ENCODE results near the gene GOLGA8Q.
"Not testable (repeated sequence)": the region's sequence is repeated elsewhere in the genome, so short reads cannot be mapped to it uniquely, and the experiment has no call there.

GOLGA8Q gene

GRCh38 chr15:30551750-30552149 is at the start of gene GOLGA8Q:
GOLGA8Q (plus strand) TSS chr15:30552050; CDS start chr15:30552078, 28 bp downstream.
- H3K4me1 Mint-ChIP-seq, H3K9me3 Mint-ChIP-seq, H3K27me3 Mint-ChIP-seq, ATAC-seq, DNase-seq, H3K4me3 Mint-ChIP-seq, H3K27ac Mint-ChIP-seq: not testable (repeated sequence)

GRCh38 chr15:30502904-30503781 is 48.7 kb upstream of the GOLGA8Q start:
- not testable (repeated sequence) for H3K27ac Mint-ChIP-seq, H3K27me3 Mint-ChIP-seq, H3K9me3 Mint-ChIP-seq, H3K4me3 Mint-ChIP-seq, ATAC-seq, H3K4me1 Mint-ChIP-seq, DNase-seq

- DNase-seq, H3K9me3 Mint-ChIP-seq, H3K4me3 Mint-ChIP-seq, ATAC-seq, H3K27me3 Mint-ChIP-seq, H3K27ac Mint-ChIP-seq, H3K4me1 Mint-ChIP-seq: not testable (repeated sequence)
Measured at GRCh38 chr15:30504162-30504843, 47.5 kb upstream of the GOLGA8Q start.

GRCh38 chr15:30514545-30514944 is 37.3 kb upstream of the GOLGA8Q start:
- H3K4me1 Mint-ChIP-seq, DNase-seq, H3K4me3 Mint-ChIP-seq, H3K27me3 Mint-ChIP-seq, H3K9me3 Mint-ChIP-seq, ATAC-seq, H3K27ac Mint-ChIP-seq: not testable (repeated sequence)

GRCh38 chr15:30523453-30524243 is 28.2 kb upstream of the GOLGA8Q start:
- not testable (repeated sequence) for ATAC-seq, H3K27ac Mint-ChIP-seq, H3K4me1 Mint-ChIP-seq, DNase-seq, H3K9me3 Mint-ChIP-seq, H3K27me3 Mint-ChIP-seq, H3K4me3 Mint-ChIP-seq

- not testable (repeated sequence) for H3K27me3 Mint-ChIP-seq, DNase-seq, H3K4me1 Mint-ChIP-seq, ATAC-seq, H3K4me3 Mint-ChIP-seq, H3K9me3 Mint-ChIP-seq, H3K27ac Mint-ChIP-seq
Measured at GRCh38 chr15:30525912-30526311, 25.9 kb upstream of the GOLGA8Q start.

- H3K27me3 Mint-ChIP-seq, ATAC-seq, H3K4me1 Mint-ChIP-seq, DNase-seq, H3K9me3 Mint-ChIP-seq, H3K4me3 Mint-ChIP-seq, H3K27ac Mint-ChIP-seq: not testable (repeated sequence)
Measured at GRCh38 chr15:30529049-30529448, 22.8 kb upstream of the GOLGA8Q start.

GRCh38 chr15:30566949-30567348 is 15.1 kb downstream of the GOLGA8Q start:
- H3K9me3 Mint-ChIP-seq, result not testable (repeated sequence)

GRCh38 chr15:30573012-30573491 is 21.2 kb downstream of the GOLGA8Q start:
- peak; percentile 70 for ATAC-seq
- not testable (repeated sequence) for H3K4me1 Mint-ChIP-seq, H3K4me3 Mint-ChIP-seq, DNase-seq, H3K27ac Mint-ChIP-seq, H3K27me3 Mint-ChIP-seq, H3K9me3 Mint-ChIP-seq

More at GRCh38 chr15:30566949-30567348, 15.1 kb downstream of the GOLGA8Q start:
- not testable (repeated sequence) for H3K4me3 Mint-ChIP-seq, H3K27ac Mint-ChIP-seq, H3K27me3 Mint-ChIP-seq, H3K4me1 Mint-ChIP-seq
- DNase-seq, result peak; percentile 8 to 25
- ATAC-seq, result peak; percentile 78

- not testable (repeated sequence) for H3K4me3 Mint-ChIP-seq, DNase-seq, H3K9me3 Mint-ChIP-seq, H3K27me3 Mint-ChIP-seq, ATAC-seq, H3K27ac Mint-ChIP-seq, H3K4me1 Mint-ChIP-seq
Measured at GRCh38 chr15:30579394-30579970, 27.6 kb downstream of the GOLGA8Q start.

GRCh38 chr15:30580716-30581115 is 28.9 kb downstream of the GOLGA8Q start:
- not testable (repeated sequence) for ATAC-seq, DNase-seq, H3K27me3 Mint-ChIP-seq, H3K9me3 Mint-ChIP-seq, H3K27ac Mint-ChIP-seq, H3K4me3 Mint-ChIP-seq, H3K4me1 Mint-ChIP-seq

GRCh38 chr15:30598953-30599352 is 47.1 kb downstream of the GOLGA8Q start:
- H3K9me3 Mint-ChIP-seq, H3K27me3 Mint-ChIP-seq, H3K4me3 Mint-ChIP-seq, DNase-seq, H3K4me1 Mint-ChIP-seq, H3K27ac Mint-ChIP-seq, ATAC-seq: not testable (repeated sequence)

GRCh38 chr15:30603796-30604195 is 51.9 kb downstream of the GOLGA8Q start, which contains the start of gene GOLGA8H:
GOLGA8H (plus strand) TSS chr15:30604028; CDS start chr15:30604126, 98 bp downstream.
- not testable (repeated sequence) for H3K27ac Mint-ChIP-seq, H3K4me3 Mint-ChIP-seq, DNase-seq, ATAC-seq, H3K4me1 Mint-ChIP-seq, H3K9me3 Mint-ChIP-seq, H3K27me3 Mint-ChIP-seq
